Activated CD8-positive, alpha-beta memory T cell treated with anti-CD3 and anti-CD28 coated beads, Interleukin-2, amount 50 U/mL, for 4 hours (primary cell): Measurements from ENCODE around the gene CRHBP.
"Not testable (repeated sequence)": the region's sequence is repeated elsewhere in the genome, so short reads cannot be mapped to it uniquely, and the experiment has no call there.

Experiments
- DNase-seq: peaks from one replicate; pipeline ENCODE4 v3.0.0-alpha.2; 2020

Gene CRHBP

DNA sequence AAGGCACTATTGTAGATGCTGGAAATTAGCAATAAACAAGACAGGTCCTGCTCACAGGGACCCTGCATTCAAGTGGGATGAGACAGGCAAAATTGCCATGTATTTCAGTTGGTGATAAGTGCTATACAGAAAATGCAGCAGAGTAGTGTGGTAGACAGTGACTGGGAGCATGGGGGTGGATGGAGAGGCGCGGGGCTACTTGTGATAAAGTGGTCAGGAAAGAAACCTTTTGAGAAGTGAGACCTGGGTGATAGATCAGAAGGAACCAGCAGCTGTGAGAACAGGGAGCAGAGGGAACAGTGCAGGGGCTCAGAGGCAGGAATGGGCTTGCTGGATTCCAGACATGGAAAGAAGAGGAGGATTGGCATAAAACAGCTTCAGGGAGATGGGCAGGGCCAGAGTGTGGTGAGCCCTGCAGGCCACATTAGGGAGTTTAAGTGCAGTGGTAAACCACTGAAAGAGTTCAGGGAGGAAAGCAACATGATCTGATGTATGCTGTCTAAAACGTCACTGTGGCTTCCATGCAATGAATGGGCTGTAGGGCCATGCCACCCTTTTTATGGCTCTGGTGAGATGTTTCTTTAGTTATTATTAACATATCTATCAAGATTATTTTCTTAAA, 7.3 kb downstream of the CRHBP start:
- DNase-seq, result no peak

DNA sequence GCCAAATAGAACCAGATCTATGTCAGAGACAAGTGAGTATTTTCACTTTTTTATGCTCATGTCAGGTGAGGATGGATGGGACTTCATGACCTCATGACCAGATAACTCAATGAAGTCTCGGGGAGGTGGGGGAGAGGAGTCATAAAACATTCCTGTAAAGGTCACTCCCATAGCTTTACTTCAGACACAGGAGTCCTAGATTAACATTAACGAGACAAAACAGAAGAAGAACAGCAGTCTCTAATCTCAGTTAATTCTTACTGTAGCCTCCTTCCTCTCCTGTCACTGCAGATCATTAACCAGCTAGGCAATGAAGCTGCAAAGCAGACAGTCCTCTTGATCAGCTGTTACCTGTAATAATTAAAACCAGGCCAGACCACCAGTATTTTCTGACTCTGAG, 11.2 kb downstream of the CRHBP start:
- no peak for DNase-seq

DNA sequence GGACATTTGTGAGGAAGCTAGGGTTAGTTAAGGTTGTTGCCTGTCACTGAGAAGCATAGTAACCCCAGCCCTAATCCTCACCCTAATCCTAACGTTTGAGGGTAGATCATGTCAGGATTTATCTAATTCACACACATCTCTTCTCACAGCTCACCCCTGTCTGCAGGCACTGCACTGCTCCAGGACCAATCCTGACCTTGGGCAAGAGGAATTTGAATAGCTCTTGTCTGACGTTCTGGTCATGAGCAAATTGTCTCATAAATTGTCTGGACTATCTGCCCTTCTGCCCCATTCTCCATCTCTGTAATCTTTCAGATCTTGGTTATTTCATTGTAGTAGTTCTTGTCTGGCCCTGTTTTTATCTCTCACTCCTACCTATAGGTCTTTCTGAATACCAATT, 18.7 kb downstream of the CRHBP start:
- no peak for DNase-seq

DNA sequence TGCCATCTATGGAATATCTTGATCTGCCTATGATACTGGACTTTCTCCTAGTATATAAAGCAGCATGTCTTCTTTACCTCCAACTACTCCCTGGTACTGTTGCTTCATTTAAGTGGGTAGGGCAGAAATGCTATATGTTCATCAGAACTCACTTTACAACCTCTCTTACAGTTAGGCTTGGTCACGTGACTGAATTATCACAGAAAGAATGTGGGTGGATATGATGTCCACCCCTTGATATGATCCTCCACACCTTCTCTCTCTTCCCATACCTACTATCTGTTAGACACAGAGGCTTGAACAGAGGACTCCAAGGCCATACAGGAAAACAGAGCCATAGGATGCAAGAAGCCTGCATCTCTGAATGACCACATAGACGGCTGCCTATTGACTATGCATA, 19.8 kb downstream of the CRHBP start:
- no peak for DNase-seq

DNA sequence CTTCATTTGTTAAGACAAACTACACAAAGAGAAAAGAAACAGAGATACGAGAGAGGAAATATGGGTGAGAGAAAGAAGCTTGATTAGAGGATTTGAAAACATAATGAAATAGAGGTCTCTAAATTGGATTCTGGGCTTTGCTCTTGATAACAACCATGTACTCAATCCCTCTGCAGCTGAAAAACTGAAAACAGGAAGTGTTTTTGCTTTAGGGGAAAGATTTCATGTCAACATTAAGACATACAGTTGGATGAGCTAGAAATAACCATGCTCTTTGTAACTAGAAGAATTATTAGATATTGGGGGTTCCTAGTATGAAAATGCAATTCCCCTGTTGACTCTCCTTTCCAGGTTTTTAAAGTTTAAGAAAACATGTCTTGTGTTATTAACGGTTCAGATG, 21.9 kb downstream of the CRHBP start:
- DNase-seq, result no peak

DNA sequence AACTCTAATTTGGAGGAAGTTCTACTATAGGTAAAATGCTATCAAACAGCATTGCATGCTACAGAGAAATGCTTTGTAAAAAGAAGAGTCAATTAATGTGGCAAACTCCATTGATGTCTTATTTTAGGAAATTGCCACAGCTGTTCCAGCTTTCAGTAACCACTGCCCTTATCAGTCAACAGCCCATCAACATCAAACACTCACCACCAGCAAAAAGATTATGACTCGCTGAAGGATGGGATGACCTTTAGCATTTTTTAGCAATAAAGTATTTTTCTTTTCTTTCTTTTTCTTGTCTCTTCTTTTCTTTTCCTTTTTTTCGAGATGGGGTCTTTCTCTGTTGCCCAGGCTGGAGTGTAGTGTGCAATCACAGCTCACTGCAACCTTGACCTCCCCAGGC, 26.0 kb downstream of the CRHBP start:
- DNase-seq, result no peak

DNA sequence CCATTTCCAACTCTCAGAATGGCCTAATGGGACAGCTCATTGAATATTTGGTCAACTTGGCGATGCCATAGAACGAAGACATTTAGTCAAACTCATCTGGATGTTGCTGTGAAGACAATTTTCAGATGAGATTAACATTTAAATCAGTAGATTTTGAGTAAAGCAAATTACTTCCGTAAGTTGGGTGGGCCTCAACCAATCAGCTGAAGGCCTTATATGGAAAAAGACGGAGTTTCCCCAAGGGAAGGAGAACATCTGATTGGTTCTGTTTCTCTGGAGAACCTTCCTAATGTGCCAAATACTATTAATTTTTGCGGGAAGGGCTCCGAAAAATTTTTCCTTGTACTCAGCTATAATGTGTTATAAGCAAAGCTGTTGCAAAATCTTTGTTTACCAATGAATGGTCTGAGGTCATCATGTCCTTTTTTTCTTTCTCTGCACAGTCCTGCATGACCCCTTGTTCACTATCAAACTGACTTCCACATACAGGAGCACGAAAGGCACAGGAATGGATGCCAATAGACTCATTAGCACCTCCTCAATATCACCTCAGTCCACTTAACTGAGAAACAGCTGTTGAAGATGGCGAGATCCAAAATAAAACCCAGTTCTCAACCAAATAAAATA, 27.8 kb downstream of the CRHBP start:
- DNase-seq, result no peak

DNA sequence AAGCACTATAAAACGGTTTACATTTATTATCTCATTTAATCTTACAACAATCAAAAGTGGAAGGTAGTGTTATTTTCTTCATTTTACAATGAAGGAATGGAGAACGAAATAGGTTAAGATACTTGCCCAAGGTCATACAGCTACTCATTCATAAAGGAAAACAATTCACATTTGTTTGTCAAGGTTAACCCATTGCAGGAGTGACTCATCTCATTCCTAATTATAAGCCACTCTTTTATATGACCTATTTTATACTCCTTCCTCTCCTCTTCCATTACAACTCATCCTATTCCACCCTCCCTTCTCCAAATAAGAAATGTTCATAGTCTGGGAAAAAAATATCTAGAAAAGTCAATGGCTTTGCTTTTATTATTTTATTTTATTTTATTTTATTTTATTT, 29.6 kb downstream of the CRHBP start:
- DNase-seq, result no peak

DNA sequence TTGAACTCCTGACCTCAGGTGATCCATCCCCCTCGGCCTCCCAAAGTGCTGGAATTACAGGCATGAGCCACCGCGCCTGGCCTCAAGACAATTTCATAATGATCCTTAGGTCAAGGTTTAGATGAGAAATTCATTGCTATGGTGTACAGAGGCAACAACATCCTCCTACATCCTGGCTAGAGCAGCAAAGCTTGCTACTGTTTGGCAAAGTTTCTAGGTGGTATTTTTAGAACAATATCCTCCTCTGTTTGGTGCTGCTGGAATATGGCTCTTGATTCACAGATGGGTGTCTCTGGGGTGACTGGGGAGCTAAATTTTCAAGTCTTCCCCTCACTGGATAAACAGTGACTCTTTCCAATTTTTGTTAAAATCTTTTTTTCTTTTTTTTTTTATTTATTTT, 30.6 kb downstream of the CRHBP start:
- DNase-seq, result no peak

DNA sequence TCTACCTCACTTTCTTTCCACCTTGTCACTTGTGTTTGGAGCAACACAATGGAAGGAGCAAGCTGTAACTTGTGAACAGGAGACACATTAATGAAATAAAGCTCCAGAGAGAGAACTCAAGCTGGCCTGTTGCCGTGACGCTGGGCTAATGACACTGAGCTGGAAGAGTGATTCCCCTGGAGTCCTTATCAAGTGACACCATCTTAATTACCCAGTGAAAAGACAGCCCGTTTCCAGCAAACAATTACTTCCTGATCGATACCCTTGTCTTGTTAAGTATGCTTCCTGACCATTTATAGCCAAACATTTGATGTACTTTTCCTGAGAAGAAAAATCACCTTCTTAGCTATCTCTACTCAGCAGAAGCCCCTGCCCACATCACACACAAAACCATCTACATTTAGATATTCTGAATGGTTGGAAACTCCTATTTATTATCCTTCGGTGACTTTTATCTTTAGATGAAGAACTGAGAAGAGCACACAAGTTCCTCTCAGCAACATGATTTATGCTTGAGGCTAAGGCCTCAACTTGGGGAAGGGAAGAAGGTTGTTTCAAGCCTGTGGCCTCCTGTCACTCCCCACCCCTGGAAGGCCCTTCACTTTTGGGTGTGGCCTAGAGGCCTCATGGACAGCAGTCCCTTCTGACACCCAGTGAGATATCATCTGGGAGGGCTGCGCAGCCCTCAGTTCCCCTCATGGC, 34.1 kb downstream of the CRHBP start:
- DNase-seq, result no peak

DNA sequence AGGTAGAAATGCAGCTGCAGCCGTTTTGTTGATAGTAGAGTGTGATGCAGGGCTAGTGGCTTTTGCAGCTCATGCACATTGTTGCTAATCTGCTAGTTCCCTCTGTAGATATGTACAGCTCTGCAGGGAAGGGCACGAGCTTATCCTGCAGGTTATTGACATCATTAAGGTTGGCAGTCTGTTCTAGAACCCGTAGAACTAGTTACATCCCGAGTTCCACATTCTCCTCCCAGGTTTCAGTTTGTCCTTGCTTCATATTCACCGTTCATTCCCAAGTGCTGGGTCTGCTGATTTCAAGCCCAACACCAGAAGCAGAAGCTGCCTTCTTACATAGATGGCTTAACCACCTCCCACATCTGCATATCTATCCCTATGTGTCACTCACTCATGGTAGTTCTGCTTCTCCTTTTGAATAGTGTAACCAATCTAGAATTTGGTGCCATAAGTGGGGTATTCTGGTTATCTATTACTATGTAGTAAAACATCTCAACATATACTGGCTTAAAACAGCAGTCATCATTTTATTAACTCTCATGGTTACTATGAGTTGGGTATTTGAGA, 38.1 kb downstream of the CRHBP start:
- DNase-seq, result no peak

DNA sequence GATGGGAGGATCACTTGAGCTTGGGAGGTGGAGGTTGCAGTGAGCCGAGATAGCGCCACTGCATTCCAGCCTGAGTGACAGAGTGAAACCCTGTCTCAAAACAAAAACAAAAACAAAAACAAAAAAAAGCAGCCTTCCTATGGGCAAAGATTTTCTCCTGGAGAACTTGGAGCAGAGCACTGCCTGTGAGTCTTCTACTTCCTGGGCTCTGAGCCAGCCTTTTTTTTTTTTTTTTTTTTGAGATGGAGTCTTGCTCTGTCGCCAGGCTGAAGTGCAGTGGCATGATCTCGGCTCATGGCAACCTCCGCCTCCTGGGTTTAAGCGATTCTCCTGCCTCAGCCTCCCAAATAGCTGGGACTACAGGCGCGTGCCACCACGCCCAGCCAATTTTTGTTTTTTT, 40.6 kb downstream of the CRHBP start:
- not testable (repeated sequence) for DNase-seq

DNA sequence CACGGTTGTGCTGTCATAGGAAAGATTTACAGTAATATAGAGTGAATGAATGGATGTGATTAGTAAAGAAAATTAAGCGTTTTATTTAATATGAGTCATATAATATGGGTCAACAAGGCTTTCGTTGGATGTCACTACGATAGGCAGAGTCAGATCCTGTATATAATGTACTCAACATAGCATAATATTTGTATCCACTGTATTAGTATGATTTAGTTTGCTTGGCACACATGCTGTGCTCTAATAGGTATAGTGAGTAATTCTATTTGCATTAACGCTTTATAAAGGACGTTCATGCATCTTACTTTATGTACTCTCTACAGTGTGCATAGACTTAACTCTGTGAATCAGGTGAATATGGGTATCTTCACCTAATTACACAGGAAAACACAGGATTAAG, 41.5 kb downstream of the CRHBP start:
- no peak for DNase-seq

DNA sequence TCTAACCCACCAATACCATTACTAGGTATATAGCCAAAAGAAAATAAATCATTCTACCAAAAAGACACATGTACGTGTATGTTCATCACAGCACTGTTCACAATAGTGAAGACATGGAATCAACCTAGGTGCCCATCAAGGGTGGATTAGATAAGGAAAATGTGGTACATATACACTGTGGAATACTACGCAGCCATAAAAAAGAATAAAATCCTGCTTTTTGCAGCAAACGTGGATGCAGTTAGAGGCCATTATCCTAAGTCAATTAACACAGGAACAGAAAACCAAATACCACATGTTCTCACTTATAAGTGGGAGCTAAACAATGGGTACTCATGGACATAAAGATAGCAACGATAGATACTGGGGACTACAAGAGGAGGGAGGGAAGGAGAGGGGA, 45.4 kb downstream of the CRHBP start:
- DNase-seq, result not testable (repeated sequence)

DNA sequence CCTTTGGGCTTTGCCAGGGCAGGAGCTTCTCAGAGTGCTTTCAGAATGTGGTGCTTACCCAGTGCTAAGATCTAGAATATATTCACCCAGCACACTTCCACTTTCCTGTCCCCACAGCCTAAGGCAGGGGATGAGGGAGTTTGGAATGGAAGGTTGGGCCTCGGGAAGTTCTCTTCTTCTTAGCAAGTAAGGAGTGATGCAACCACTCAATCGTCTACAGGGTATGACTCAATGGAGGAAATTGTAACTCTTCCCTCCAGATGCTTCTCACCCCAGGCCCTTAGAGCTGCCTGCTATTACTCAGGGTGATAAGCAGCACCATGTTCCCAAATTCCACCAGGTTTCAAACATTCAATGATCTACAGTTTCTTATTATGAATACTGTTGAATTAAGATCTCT, 46.6 kb downstream of the CRHBP start:
- no peak for DNase-seq

DNA sequence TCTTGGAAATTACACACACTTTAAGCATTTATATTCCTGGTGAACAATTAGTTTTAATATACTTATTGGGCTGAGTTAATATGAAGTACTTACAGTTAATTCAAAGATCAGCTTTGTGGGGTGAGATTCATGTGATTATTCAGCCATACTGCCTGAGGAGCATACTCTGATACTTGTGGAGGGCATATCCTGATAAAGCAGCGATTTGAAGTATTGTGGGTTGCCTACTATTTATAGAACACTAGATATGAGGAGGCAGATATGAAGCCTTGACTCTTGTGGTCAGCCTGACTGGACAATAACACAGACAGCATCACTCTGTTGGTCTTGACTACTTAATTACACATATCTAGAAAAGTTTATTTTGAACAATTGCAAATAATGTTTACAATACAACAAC, 50.4 kb downstream of the CRHBP start:
- DNase-seq, result no peak

DNA sequence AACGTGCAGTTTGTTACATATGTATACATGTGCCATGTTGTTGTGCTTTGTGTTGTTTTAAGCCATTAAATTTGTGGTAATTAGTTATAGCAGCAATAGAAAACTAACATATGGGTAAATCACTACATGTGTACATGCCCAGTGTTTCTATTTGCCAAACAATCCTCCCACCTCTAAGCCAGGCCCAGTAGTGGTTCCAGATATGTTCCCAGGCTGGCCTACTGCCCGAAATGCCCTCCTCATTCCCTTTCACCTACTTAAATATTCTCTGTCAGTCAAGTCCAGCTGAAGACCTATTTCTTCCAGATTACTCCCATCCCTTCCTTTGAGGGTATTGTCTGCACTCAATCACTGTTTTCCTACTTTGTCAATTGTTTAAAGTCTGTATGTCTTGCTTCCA, 53.3 kb downstream of the CRHBP start:
- no peak for DNase-seq

DNA sequence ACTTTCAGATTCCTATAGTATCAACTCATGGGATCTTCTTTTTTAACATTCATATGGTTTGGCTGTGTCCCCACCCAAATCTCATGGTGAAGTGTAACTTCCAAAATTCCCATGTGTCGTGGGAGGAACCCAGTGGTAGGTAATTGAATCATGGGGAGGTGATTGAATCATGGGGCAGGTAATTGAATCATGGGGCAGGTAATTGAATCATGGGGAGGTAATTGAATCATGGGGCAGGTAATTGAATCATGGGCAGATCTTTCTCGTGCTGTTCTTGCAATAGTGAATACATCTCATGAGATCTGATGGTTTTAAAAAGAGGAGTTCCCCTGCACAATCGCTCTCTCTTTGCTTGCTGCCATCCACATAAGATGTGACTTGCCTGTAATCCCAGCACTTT, 55.6 kb downstream of the CRHBP start:
- DNase-seq, result no peak

DNA sequence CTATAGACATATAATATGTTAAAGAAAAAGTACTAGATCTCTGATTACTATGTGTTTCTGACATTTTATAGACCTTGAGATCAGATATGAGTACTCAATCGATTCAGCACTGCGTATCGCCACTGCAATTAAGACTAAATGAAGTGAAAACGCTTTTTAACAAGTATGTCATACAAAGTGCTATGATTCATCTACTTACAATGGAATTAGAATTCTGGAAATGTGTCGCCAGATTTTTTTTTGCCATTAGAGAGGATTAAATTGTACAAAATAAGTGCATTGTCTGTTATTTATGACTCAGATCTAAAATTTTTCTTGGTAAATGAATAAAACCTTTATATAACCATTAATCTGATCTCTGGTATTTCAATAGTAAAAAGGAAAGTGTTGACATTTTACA, 57.4 kb downstream of the CRHBP start:
- DNase-seq, result no peak

DNA sequence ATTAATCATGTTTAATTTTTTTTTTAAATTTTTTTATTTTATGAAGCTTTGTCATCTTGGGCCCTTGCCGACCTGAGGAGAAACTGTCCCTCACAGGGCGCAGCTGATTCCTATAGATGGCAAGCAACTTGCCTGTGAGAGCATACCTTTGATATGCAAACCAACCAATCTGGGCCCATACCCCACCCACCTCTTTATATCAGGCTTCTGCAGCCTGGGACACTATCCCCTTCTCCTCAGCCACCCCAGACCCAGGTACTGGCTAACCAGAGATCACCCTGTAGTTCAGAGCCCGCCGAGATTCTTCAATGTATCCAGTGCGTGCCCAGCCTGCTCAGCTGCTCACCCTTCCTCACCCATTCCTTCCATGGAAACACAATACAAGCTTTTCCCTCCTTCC, 58.7 kb downstream of the CRHBP start:
- DNase-seq, result no peak

DNA sequence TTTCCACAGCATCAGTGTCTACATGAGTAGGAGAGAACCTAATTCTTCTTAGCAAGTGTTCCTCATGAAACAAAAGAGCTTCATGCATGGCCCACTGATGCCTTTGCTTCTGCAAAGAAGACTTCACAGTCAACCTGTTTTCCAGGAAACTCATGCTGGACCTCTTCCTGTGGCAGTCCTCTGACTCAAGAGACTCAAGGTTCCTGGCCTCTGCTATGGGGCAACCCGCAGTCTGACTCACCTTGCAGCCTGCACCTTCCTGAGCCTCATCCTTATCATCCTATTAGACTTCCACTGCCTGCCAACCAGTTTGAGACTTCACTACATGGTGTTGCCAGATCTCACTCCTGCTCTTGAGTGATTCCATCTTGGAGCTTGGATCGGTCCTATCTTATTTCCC, 59.8 kb downstream of the CRHBP start:
- no peak for DNase-seq

DNA sequence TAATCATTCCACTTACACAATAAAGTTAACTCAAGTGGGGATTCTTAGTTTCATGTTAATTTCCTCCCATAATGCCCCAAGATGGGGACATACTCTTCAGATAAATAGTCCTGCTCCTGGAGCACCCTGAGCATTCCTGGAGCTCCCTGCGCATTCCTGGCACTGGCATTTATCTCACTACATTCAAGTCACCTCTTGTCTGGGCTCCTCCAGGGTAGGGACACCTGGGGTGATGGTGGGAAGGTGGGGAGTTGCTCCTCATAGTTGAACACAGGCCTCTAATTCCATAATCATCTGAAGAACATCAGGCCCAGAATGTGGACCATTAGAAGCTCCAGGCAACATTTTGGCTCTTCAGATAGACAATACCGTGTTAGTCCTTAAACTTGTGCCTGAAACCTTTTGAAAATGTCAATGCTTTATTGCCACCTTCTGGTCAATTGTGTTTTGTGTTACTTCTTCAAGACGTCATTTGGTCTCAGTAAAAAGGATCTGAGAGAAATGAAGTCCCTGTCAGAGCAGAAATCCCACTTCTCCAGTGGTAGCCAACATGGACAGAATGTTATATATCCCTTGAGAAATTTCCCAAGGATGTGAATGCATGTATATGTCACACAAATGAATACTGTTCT, 63.2 kb downstream of the CRHBP start:
- DNase-seq, result no peak

DNA sequence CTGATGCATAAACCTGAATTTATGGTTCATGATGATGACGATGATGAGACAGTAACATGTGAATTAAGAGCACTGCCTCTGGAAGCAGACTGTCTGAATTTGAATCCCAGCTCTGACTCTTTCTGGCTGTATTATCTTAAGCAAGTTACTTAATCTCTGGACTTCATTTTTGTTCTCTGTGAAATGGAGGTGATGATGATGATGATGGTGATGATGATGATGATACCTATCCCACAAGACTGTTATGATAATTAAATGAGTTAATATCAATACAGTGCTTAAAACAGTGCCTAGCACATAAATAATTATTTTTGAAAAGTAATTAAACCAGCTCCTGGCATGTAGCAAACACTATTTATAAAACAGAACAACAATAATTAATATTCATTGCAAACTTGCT, 64.1 kb downstream of the CRHBP start:
- no peak for DNase-seq

DNA sequence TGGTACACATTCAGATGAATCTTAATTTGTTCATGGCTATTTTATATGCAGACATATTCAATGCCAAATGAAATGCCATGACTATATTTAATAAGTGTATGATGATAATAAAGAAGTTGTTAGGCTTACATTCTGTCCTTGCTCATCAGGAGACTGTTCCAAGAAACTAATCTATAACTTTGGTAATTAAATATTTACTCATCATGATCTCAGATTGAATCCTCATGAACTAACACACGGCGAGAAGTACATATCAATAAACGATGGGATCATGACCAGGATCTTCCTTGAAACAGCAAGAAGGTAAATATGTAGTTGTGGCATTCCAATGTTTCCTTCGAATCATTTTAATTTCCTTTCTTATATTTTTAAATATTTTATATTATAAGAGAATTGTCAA, 64.8 kb downstream of the CRHBP start:
- no peak for DNase-seq
